Gastroesophageal sphincter (tissue), 4 donors: ENCODE results near the gene MFSD11. TPM values are rescaled to one million over a fixed set of nuclear protein-coding genes. Genes with fewer than 3 reads are reported as not detected.

Experiments used
- ATAC-seq: fragments of 150-250 bp; one replicate; pipeline ENCODE4 v1.9.1; 2016; ENCODE audit warnings: mild to moderate bottlenecking, moderate library complexity
- H3K27ac ChIP-seq, 4 donors: fragments of 200-600 bp; sonication (generic) in 3 of 4; 1 replicate in 3 of 4; 2 replicates in 1 of 4; pipeline ENCODE4 v1.5.1; 2016 to 2019
- H3K27me3 ChIP-seq: fragments of 200-600 bp; sonication (generic); one replicate; pipeline ENCODE4 v1.5.1; 2019
- H3K36me3 ChIP-seq, 2 donors: fragments of 200-600 bp; sonication (generic); one replicate each; pipeline ENCODE4 v1.5.1; 2019; ENCODE audit warnings: control low read depth in 1 of 2
- H3K4me1 ChIP-seq, 3 donors: fragments of 200-600 bp; sonication (generic); 1 replicate in 2 of 3; 2 replicates in 1 of 3; pipeline ENCODE4 v1.5.1; 2016 to 2019; ENCODE audit warnings: control low read depth in 2 of 3
- H3K4me3 ChIP-seq, 2 donors: fragments of 200-600 bp; sonication (generic); one replicate each; pipeline ENCODE4 v1.5.1; 2019; ENCODE audit warnings: mild to moderate bottlenecking in 1 of 2, moderate library complexity in 1 of 2
- H3K9me3 ChIP-seq, 3 donors: fragments of 200-600 bp; sonication (generic); one replicate each; pipeline ENCODE4 v1.5.1; 2017 to 2019; ENCODE audit warnings: control low read depth in 2 of 3
- EP300 ChIP-seq: sonication (generic); formaldehyde crosslinking; IDR thresholded peaks from one replicate; pipeline ENCODE4 v1.6.1; 2017; ENCODE audit warnings: antibody characterized with exemption, mild to moderate bottlenecking
- POLR2A ChIP-seq, 2 donors: fragments of 450-650 bp; IDR thresholded peaks; one replicate each; pipeline ENCODE4 v1.6.1; 2017; ENCODE audit warnings: antibody characterized with exemption in 2 of 2, mild to moderate bottlenecking in 2 of 2, moderate library complexity in 1 of 2
- POLR2AphosphoS5 ChIP-seq: sonication (generic); formaldehyde crosslinking; IDR thresholded peaks from one replicate; pipeline ENCODE4 v1.6.1; 2017; ENCODE audit warnings: antibody characterized with exemption
- WGBS, 2 donors: methylation state at CpG; one replicate each; pipeline ENCODE4 v1.1.5; 2018; ENCODE audit warnings: low coverage in 1 of 2; 5-methylcytosine and 5-hydroxymethylcytosine counted together
- total RNA-seq, 4 donors: library from RNA; depleted of rRNA; stranded (reverse); fragments of >200 nt; gene quantifications; one replicate each; pipeline ENCODE4 v1.1.0, GENCODE V29; 2016
- TF ChIP-seq, protein P1 (sequence below), 4 experiments: fragments of 200-600 bp in 2 of 4; fragments of 450-650 bp in 2 of 4; sonication (generic) in 1 of 4; IDR thresholded peaks; one replicate each; pipeline ENCODE4 v1.5.1; 2017 to 2019; ENCODE audit warnings: antibody characterized with exemption in 4 of 4, mild to moderate bottlenecking in 2 of 4, moderate library complexity in 2 of 4

The MFSD11 gene
- total RNA-seq, 4 donors from 2014 or later = 18.4 to 27.8 (median 20.9) TPM

DNA sequence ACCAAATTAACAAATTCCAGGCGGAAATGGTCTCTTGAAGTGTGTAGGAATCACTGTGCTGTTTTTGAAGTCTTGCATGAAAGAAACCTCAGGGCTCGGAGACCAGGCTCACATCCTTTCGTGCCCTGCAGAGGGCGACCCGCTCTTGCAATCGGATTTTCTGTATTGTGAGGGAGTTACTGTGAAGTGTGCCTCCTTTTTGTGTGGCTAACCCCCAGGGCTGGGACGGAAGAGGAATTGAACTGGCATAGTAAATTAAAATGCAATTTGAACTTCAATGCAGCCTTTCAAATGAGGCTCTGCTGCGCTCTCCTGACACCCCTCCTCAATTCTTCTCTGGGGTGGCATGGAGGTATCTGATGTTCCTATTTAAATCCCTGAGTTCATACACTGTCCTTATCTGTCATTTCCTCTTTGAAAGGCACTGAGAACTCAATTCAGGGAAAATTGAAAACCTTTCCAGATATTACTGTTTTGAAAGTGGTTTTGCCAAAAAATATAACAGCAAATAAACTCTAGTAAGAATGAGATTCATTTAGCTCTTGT, 78.7 kb downstream of the MFSD11 start:
- H3K4me3 ChIP-seq = no peak overlapping the region
- no peak for ATAC-seq
- peaks cover 66% of the 10 kb centered on the region for H3K27me3 ChIP-seq
- no peak for TF ChIP-seq POLR2A (IDR thresholded peaks at IDR 0.05)
- TF ChIP-seq EP300 = no peak
- no peak for TF ChIP-seq POLR2AphosphoS5
- TF ChIP-seq, protein P1, sequence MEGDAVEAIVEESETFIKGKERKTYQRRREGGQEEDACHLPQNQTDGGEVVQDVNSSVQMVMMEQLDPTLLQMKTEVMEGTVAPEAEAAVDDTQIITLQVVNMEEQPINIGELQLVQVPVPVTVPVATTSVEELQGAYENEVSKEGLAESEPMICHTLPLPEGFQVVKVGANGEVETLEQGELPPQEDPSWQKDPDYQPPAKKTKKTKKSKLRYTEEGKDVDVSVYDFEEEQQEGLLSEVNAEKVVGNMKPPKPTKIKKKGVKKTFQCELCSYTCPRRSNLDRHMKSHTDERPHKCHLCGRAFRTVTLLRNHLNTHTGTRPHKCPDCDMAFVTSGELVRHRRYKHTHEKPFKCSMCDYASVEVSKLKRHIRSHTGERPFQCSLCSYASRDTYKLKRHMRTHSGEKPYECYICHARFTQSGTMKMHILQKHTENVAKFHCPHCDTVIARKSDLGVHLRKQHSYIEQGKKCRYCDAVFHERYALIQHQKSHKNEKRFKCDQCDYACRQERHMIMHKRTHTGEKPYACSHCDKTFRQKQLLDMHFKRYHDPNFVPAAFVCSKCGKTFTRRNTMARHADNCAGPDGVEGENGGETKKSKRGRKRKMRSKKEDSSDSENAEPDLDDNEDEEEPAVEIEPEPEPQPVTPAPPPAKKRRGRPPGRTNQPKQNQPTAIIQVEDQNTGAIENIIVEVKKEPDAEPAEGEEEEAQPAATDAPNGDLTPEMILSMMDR (IDR thresholded peaks at IDR 0.05) = peak in 1 of 4 experiments; percentile 31
- no peak overlapping the region for H3K27ac ChIP-seq
- no peaks in the 10 kb centered on the region for H3K36me3 ChIP-seq
- 2 to 6% methylated on average over 7 to 8 of the region's 8 CpGs for WGBS, 2 donors
- H3K9me3 ChIP-seq = no peaks in the 10 kb centered on the region
- no peaks in the 10 kb centered on the region for H3K4me1 ChIP-seq

DNA sequence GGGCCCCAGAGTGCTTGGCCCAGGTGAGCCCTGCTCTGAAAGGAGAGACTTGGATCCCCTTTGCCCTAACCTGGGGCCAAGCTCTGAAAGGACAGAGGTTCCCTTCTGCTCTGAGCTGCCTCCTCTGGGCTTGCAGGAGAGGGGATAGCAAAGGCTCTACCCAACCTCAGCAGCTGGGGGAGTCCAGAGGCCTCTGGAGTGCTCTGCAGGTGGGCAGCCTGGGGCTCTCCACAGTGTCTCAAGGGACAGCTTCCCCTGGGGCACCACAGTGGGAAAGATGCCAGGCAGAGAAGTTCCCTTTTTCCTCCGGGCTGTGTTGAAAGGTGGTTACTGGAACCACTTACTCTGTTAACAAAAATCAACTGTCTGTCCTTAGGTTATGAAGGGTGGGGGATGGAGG, 82.1 kb downstream of the MFSD11 start:
- H3K27ac ChIP-seq = no peak overlapping the region
- H3K4me3 ChIP-seq = no peak overlapping the region
- peaks cover 71% of the 10 kb centered on the region for H3K27me3 ChIP-seq
- no peaks in the 10 kb centered on the region for H3K36me3 ChIP-seq
- H3K4me1 ChIP-seq = no peaks in the 10 kb centered on the region
- no peak for ATAC-seq
- no CpG with 5 or more reads among the region's 1 CpG for WGBS, 2 donors
- no peak for TF ChIP-seq EP300
- TF ChIP-seq POLR2A (IDR thresholded peaks at IDR 0.05) = no peak
- TF ChIP-seq, protein P1 (IDR thresholded peaks at IDR 0.05) = no peak
- no peak for TF ChIP-seq POLR2AphosphoS5
- no peaks in the 10 kb centered on the region for H3K9me3 ChIP-seq

DNA sequence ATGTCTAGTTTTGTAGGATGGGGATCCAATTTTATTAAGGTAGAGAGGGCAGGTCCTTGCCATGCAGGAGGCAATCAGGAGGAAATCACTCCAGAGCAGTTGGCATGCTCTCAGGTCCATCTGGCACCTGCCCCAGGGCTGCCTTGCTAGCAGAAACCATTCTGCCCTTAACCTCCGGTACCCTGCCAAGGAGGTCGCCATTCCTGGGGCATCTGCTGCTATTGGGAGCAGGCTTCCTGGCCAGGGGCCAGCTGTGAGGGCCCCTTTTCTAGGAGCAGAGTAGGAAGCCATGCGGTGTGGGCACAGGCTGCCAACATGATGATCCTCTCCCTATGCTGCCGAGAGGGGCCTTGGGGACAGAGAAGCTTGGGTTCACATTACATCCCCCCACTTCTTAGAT, 82.6 kb downstream of the MFSD11 start:
- Histone ChIP-seq H3K27ac (no peak overlapping the region), H3K4me1 (no peaks in the 10 kb centered on the region), H3K27me3 (peaks cover 67% of the 10 kb centered on the region), H3K36me3 (no peaks in the 10 kb centered on the region), H3K9me3 (no peaks in the 10 kb centered on the region), H3K4me3 (no peak overlapping the region)
- WGBS, 2 donors = no CpG with 5 or more reads among the region's 4 CpGs
- TF ChIP-seq POLR2A (IDR thresholded peaks at IDR 0.05) (no peak), EP300 (no peak), POLR2AphosphoS5 (no peak)
- TF ChIP-seq, protein P1 (IDR thresholded peaks at IDR 0.05) = no peak
- ATAC-seq = no peak

DNA sequence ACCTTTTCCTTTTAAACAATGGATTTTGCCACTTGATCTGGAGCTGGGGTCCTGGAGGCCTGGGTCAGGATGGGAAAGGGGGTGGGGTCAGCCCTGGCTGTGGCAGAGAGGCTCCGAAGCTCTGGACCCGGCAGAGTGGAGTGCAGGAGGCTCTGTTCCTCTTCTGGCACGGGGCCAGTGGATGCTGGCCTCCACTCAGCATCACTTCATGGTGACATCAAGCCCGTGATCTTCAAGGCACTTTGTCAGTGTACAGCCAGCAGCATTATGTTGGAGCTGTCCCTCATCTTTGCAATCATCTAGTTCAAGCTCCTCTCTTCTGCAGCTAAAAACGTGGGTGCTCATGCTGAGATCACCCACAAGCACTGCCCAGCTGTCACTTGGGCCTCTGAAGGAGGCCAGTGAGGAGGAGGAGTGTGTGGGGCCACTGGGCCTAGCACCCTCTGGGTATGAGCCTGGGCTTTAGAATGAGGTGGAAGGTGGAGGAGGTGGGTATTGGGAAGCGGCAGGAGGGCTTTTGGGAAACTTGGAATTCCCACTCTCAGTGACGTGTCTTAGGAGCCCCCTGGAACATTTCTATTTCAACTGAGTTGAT, 84.4 kb downstream of the MFSD11 start:
- H3K27ac ChIP-seq = no peak overlapping the region
- 81% methylated on average over 2 of the region's 7 CpGs; no CpG with 5 or more reads in 1 of the 2 donors for WGBS, 2 donors
- H3K9me3 ChIP-seq = no peaks in the 10 kb centered on the region
- no peaks in the 10 kb centered on the region for H3K36me3 ChIP-seq
- H3K4me3 ChIP-seq = no peak overlapping the region
- no peak for TF ChIP-seq EP300
- no peak for TF ChIP-seq POLR2AphosphoS5
- no peak for TF ChIP-seq POLR2A (IDR thresholded peaks at IDR 0.05)
- TF ChIP-seq, protein P1 (IDR thresholded peaks at IDR 0.05) = no peak
- peaks cover 62% of the 10 kb centered on the region for H3K27me3 ChIP-seq
- ATAC-seq = no peak
- no peaks in the 10 kb centered on the region for H3K4me1 ChIP-seq

DNA sequence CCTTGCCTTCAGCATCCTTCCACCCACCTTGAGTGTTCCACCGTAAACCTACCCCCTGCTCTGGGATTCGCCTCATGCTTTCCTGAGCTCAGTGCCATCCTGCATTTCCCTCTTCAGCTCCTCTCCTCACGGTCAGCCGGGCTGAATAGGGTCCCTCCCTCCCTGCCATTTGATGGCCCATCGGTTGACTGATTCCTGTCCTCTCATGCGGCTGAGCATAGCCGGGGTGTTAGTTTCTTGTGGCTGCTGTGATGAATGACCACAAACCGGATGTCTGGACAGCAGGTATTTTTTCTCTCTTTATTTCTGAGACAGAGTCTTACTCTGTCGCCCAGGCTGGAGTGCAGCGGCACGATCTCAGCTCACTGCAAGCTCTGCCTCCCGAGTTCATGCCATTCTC, 86.2 kb downstream of the MFSD11 start:
- no peak for ATAC-seq
- WGBS, 2 donors = 51 to 60% methylated on average over 1 to 7 of the region's 12 CpGs
- Histone ChIP-seq H3K9me3 (no peaks in the 10 kb centered on the region), H3K27ac (no peak overlapping the region), H3K36me3 (no peaks in the 10 kb centered on the region), H3K4me3 (no peak overlapping the region), H3K27me3 (peaks cover 49% of the 10 kb centered on the region), H3K4me1 (no peaks in the 10 kb centered on the region)
- no peak for TF ChIP-seq POLR2AphosphoS5
- TF ChIP-seq POLR2A (IDR thresholded peaks at IDR 0.05) = no peak
- TF ChIP-seq EP300 = no peak
- TF ChIP-seq, protein P1 (IDR thresholded peaks at IDR 0.05) = no peak
